ENCODE measurements around the gene AP2B1. TPM values are rescaled to one million over a fixed set of nuclear protein-coding genes. Genes with fewer than 3 reads are reported as not detected.

Gene AP2B1
- total RNA-seq, 5 donors from 2014 or later (not counting 1 experiment from before 2014, with no cell fraction given): 106 to 157 (median 134) TPM

- peaks cover 4 to 9% (median 4%) of the 10 kb centered on the region in 3 donors for H3K4me1 Mint-ChIP-seq
- DNase-seq (no peak), ATAC-seq (replicated peaks in 1 of 4) (no peak)
- Histone ChIP-seq H3K4me1 (ENCODE audit: control insufficient read depth in 1 of 2, extremely low read depth in 1 of 2, insufficient read depth in 2 of 2, low read length in 2 of 2) (no peaks in the 10 kb centered on the region), H3K27ac (ENCODE audit: low read length) (no peak overlapping the region), H3K36me3 (ENCODE audit: control insufficient read depth in 2 of 2, extremely low read depth in 1 of 2, insufficient read depth in 1 of 2, low read length in 1 of 2) (peaks cover 3 to 78% of the 10 kb centered on the region in 2 donors), H3K9me3 (no peaks in the 10 kb centered on the region), H3K27me3 (replicated peaks in 1 of 2; ENCODE audit: control insufficient read depth in 2 of 2, extremely low read depth in 1 of 2, insufficient read depth in 2 of 2, low read length in 1 of 2) (no peaks in the 10 kb centered on the region), H3K4me3 (ENCODE audit: control insufficient read depth in 1 of 2, extremely low read depth in 1 of 2, low read length in 1 of 2) (no peak overlapping the region)
- WGBS (ENCODE audit: insufficient coverage): 77% methylated on average over 3 of the region's 4 CpGs
- H3K4me3 Mint-ChIP-seq: no peak overlapping the region
- CTCF ChIA-PET: interaction anchor here in 1 of 2 donors (1.0 kb wide), 1 partner anchor 64 kb away, joined by 4 read pairs; no protein-coding TSS in a partner anchor
- H3K9me3 Mint-ChIP-seq: no peaks in the 10 kb centered on the region
- POLR2A ChIA-PET: no interaction called here
- no peaks in the 10 kb centered on the region for H3K27me3 Mint-ChIP-seq
- H3K36me3 Mint-ChIP-seq: peaks cover 66% of the 10 kb centered on the region
- H3K27ac Mint-ChIP-seq: no peak overlapping the region
These were observed 96.5 kb downstream of the AP2B1 start for GRCh38 chr17:35683591-35683990.

- Histone ChIP-seq H3K4me3 (ENCODE audit: control insufficient read depth in 1 of 2, extremely low read depth in 1 of 2, low read length in 1 of 2) (no peak overlapping the region), H3K27me3 (replicated peaks in 1 of 2; ENCODE audit: control insufficient read depth in 2 of 2, extremely low read depth in 1 of 2, insufficient read depth in 2 of 2, low read length in 1 of 2) (no peaks in the 10 kb centered on the region), H3K9me3 (no peaks in the 10 kb centered on the region), H3K4me1 (ENCODE audit: control insufficient read depth in 1 of 2, extremely low read depth in 1 of 2, insufficient read depth in 2 of 2, low read length in 2 of 2) (no peaks in the 10 kb centered on the region), H3K36me3 (ENCODE audit: control insufficient read depth in 2 of 2, extremely low read depth in 1 of 2, insufficient read depth in 1 of 2, low read length in 1 of 2) (peaks cover 3 to 80% of the 10 kb centered on the region in 2 donors), H3K27ac (ENCODE audit: low read length) (no peak overlapping the region)
- POLR2A ChIA-PET: no interaction called here
- WGBS (ENCODE audit: insufficient coverage): no CpG with 5 or more reads among the region's 2 CpGs
- CTCF ChIA-PET: interaction anchor here in 1 of 2 donors (1.0 kb wide), 1 partner anchor 63 kb away, joined by 4 read pairs; no protein-coding TSS in a partner anchor
- no peak overlapping the region for H3K27ac Mint-ChIP-seq
- DNase-seq (no peak), ATAC-seq (replicated peaks in 1 of 4) (no peak)
- no peaks in the 10 kb centered on the region for H3K27me3 Mint-ChIP-seq
- H3K4me3 Mint-ChIP-seq: no peak overlapping the region
- H3K9me3 Mint-ChIP-seq: no peaks in the 10 kb centered on the region
- H3K4me1 Mint-ChIP-seq: peaks cover 1 to 3% (median 2%) of the 10 kb centered on the region in 3 donors
- peaks cover 64% of the 10 kb centered on the region for H3K36me3 Mint-ChIP-seq
These were observed 97.1 kb downstream of the AP2B1 start for GRCh38 chr17:35684055-35684802.

- Mint-ChIP-seq H3K4me1 (no peaks in the 10 kb centered on the region), H3K36me3 (peaks cover 72% of the 10 kb centered on the region), H3K4me3 (no peak overlapping the region), H3K27me3 (no peaks in the 10 kb centered on the region), H3K9me3 (no peaks in the 10 kb centered on the region), H3K27ac (no peak overlapping the region)
- POLR2A ChIA-PET: no interaction called here
- H3K4me1 ChIP-seq (ENCODE audit: control insufficient read depth in 1 of 2, extremely low read depth in 1 of 2, insufficient read depth in 2 of 2, low read length in 2 of 2): no peaks in the 10 kb centered on the region
- CTCF ChIA-PET: no interaction called here
- no peaks in the 10 kb centered on the region for H3K27me3 ChIP-seq (replicated peaks in 1 of 2; ENCODE audit: control insufficient read depth in 2 of 2, extremely low read depth in 1 of 2, insufficient read depth in 2 of 2, low read length in 1 of 2)
- no peak overlapping the region for H3K27ac ChIP-seq (ENCODE audit: low read length)
- H3K36me3 ChIP-seq (ENCODE audit: control insufficient read depth in 2 of 2, extremely low read depth in 1 of 2, insufficient read depth in 1 of 2, low read length in 1 of 2): peaks cover 7 to 80% of the 10 kb centered on the region in 2 donors
- no CpG with 5 or more reads among the region's 7 CpGs for WGBS (ENCODE audit: insufficient coverage)
- DNase-seq (no peak), ATAC-seq (replicated peaks in 1 of 4) (no peak)
- H3K4me3 ChIP-seq (ENCODE audit: control insufficient read depth in 1 of 2, extremely low read depth in 1 of 2, low read length in 1 of 2): no peak overlapping the region
- H3K9me3 ChIP-seq: no peaks in the 10 kb centered on the region
These were observed 105.5 kb downstream of the AP2B1 start for GRCh38 chr17:35692512-35693210.

- Mint-ChIP-seq H3K4me1 (no peaks in the 10 kb centered on the region), H3K27me3 (no peaks in the 10 kb centered on the region)
These were observed 106.5 kb downstream of the AP2B1 start for GRCh38 chr17:35693662-35694061.

GRCh38 chr17:35694906-35695305, 107.8 kb downstream of the AP2B1 start:
- no peak overlapping the region for H3K27ac ChIP-seq (ENCODE audit: low read length)
- H3K4me1 ChIP-seq (ENCODE audit: control insufficient read depth in 1 of 2, extremely low read depth in 1 of 2, insufficient read depth in 2 of 2, low read length in 2 of 2): no peaks in the 10 kb centered on the region
- Mint-ChIP-seq H3K36me3 (peaks cover 63% of the 10 kb centered on the region), H3K27me3 (no peaks in the 10 kb centered on the region), H3K9me3 (no peaks in the 10 kb centered on the region), H3K27ac (no peak overlapping the region), H3K4me3 (no peak overlapping the region), H3K4me1 (no peaks in the 10 kb centered on the region)
- CTCF ChIA-PET: interaction anchor here (0.6 to 1.5 kb wide), 2 partner anchors 69 to 717 kb away, joined by 3 to 4 read pairs; no protein-coding TSS in a partner anchor
- POLR2A ChIA-PET: no interaction called here
- no peaks in the 10 kb centered on the region for H3K9me3 ChIP-seq
- ATAC-seq (replicated peaks in 1 of 4) (no peak), DNase-seq (no peak)
- no peak overlapping the region for H3K4me3 ChIP-seq (ENCODE audit: control insufficient read depth in 1 of 2, extremely low read depth in 1 of 2, low read length in 1 of 2)
- no peaks in the 10 kb centered on the region for H3K27me3 ChIP-seq (replicated peaks in 1 of 2; ENCODE audit: control insufficient read depth in 2 of 2, extremely low read depth in 1 of 2, insufficient read depth in 2 of 2, low read length in 1 of 2)
- WGBS (ENCODE audit: insufficient coverage): 100% methylated on average over 1 of the region's 2 CpGs
- peaks cover 7 to 61% of the 10 kb centered on the region in 2 donors for H3K36me3 ChIP-seq (ENCODE audit: control insufficient read depth in 2 of 2, extremely low read depth in 1 of 2, insufficient read depth in 1 of 2, low read length in 1 of 2)

More at GRCh38 chr17:35693662-35694061, 106.5 kb downstream of the AP2B1 start:
- peaks cover 62% of the 10 kb centered on the region for H3K36me3 Mint-ChIP-seq
- no peaks in the 10 kb centered on the region for H3K9me3 Mint-ChIP-seq
- no peak for ATAC-seq (replicated peaks in 1 of 4)
- POLR2A ChIA-PET: interaction anchor here in 1 of 2 donors (0.6 to 0.9 kb wide), 2 partner anchors 8 to 11 kb away, joined by 3 to 7 read pairs; no protein-coding TSS in a partner anchor
- no peak overlapping the region for H3K4me3 ChIP-seq (ENCODE audit: control insufficient read depth in 1 of 2, extremely low read depth in 1 of 2, low read length in 1 of 2)
- peaks cover 7 to 70% of the 10 kb centered on the region in 2 donors for H3K36me3 ChIP-seq (ENCODE audit: control insufficient read depth in 2 of 2, extremely low read depth in 1 of 2, insufficient read depth in 1 of 2, low read length in 1 of 2)
- WGBS (ENCODE audit: insufficient coverage): 93% methylated on average over 2 of the region's 3 CpGs
- no peak for DNase-seq
- H3K27me3 ChIP-seq (replicated peaks in 1 of 2; ENCODE audit: control insufficient read depth in 2 of 2, extremely low read depth in 1 of 2, insufficient read depth in 2 of 2, low read length in 1 of 2): no peaks in the 10 kb centered on the region
- CTCF ChIA-PET: interaction anchor here in 1 of 2 donors (0.6 kb wide), 1 partner anchor 755 kb away, joined by 3 read pairs; no protein-coding TSS in a partner anchor
- no peak overlapping the region for H3K4me3 Mint-ChIP-seq
- no peaks in the 10 kb centered on the region for H3K4me1 ChIP-seq (ENCODE audit: control insufficient read depth in 1 of 2, extremely low read depth in 1 of 2, insufficient read depth in 2 of 2, low read length in 2 of 2)
- H3K27ac ChIP-seq (ENCODE audit: low read length): no peak overlapping the region
- no peak overlapping the region for H3K27ac Mint-ChIP-seq
- no peaks in the 10 kb centered on the region for H3K9me3 ChIP-seq

GRCh38 chr17:35695613-35696012, 108.5 kb downstream of the AP2B1 start:
- no CpG with 5 or more reads among the region's 2 CpGs for WGBS (ENCODE audit: insufficient coverage)
- H3K4me1 Mint-ChIP-seq: no peaks in the 10 kb centered on the region

More at GRCh38 chr17:35695613-35696012, 108.5 kb downstream of the AP2B1 start:
- ATAC-seq (replicated peaks in 1 of 4) (no peak), DNase-seq (no peak)
- CTCF ChIA-PET: interaction anchor here in 1 of 2 donors (0.6 to 1.5 kb wide), 2 partner anchors 68 to 1138 kb away, joined by 3 to 4 read pairs; no protein-coding TSS in a partner anchor
- H3K27me3 Mint-ChIP-seq: no peaks in the 10 kb centered on the region
- H3K27ac Mint-ChIP-seq: no peak overlapping the region
- no peak overlapping the region for H3K27ac ChIP-seq (ENCODE audit: low read length)
- H3K9me3 ChIP-seq: no peaks in the 10 kb centered on the region
- no peaks in the 10 kb centered on the region for H3K4me1 ChIP-seq (ENCODE audit: control insufficient read depth in 1 of 2, extremely low read depth in 1 of 2, insufficient read depth in 2 of 2, low read length in 2 of 2)
- H3K36me3 ChIP-seq (ENCODE audit: control insufficient read depth in 2 of 2, extremely low read depth in 1 of 2, insufficient read depth in 1 of 2, low read length in 1 of 2): peaks cover 7 to 54% of the 10 kb centered on the region in 2 donors
- peaks cover 61% of the 10 kb centered on the region for H3K36me3 Mint-ChIP-seq
- no peak overlapping the region for H3K4me3 Mint-ChIP-seq
- no peaks in the 10 kb centered on the region for H3K9me3 Mint-ChIP-seq
- POLR2A ChIA-PET: no interaction called here
- H3K27me3 ChIP-seq (replicated peaks in 1 of 2; ENCODE audit: control insufficient read depth in 2 of 2, extremely low read depth in 1 of 2, insufficient read depth in 2 of 2, low read length in 1 of 2): no peaks in the 10 kb centered on the region
- no peak overlapping the region for H3K4me3 ChIP-seq (ENCODE audit: control insufficient read depth in 1 of 2, extremely low read depth in 1 of 2, low read length in 1 of 2)
